ENCODE results near the gene ARHGEF33. TPM values are rescaled to one million over a fixed set of nuclear protein-coding genes. Genes with fewer than 3 reads are reported as not detected.

ARHGEF33 gene
- total and polyA plus RNA-seq, 2 experiments from 2014 or later = 0.27 to 0.31 TPM

DNA sequence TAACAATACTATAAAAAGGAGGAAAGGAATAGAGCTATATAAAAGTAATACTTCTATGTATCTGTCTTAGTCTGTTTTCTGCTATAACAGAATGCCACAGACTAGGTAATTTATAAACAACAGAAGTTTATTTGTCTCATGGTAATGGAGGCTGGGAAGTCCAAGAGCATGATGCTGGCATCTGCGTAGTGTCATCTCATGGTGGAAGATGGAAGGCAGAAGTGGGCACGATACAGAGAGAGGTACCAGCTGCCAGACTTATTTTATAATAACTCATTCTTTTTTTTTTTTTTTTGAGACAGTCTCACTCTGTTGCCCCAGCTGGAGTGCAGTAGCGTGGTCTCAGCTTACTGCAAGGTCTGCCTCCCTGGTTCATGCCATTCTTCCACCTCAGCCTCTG is 18.2 kb upstream of the ARHGEF33 start:
- Histone ChIP-seq H3K27me3 (no peaks in the 10 kb centered on the region), H3K4me2 (no peak overlapping the region), H3K9me2 (replicated peaks; ENCODE audit: insufficient read depth) (no peaks in the 10 kb centered on the region), H3K9me3 (ENCODE audit: low read depth) (no peaks in the 10 kb centered on the region), H3K4me1 (ENCODE audit: insufficient read depth) (peaks cover 5% of the 10 kb centered on the region), H3K27ac (no peak overlapping the region), H2AFZ (no peak overlapping the region), H4K20me1 (ENCODE audit: insufficient read depth, poor library complexity, severe bottlenecking) (no peaks in the 10 kb centered on the region), H3K36me3 (replicated peaks; ENCODE audit: insufficient read depth, low read depth) (no peaks in the 10 kb centered on the region), H3K79me2 (peaks cover 57% of the 10 kb centered on the region), H3K4me3 (no peak overlapping the region)
- WGBS (ENCODE audit: low lambda C conversion rate, missing lambda C conversion rate) = 98% methylated on average over 3 of the region's 3 CpGs
- no peak for DNase-seq (ENCODE audit: low spot score)
- TF ChIP-seq, protein P1, sequence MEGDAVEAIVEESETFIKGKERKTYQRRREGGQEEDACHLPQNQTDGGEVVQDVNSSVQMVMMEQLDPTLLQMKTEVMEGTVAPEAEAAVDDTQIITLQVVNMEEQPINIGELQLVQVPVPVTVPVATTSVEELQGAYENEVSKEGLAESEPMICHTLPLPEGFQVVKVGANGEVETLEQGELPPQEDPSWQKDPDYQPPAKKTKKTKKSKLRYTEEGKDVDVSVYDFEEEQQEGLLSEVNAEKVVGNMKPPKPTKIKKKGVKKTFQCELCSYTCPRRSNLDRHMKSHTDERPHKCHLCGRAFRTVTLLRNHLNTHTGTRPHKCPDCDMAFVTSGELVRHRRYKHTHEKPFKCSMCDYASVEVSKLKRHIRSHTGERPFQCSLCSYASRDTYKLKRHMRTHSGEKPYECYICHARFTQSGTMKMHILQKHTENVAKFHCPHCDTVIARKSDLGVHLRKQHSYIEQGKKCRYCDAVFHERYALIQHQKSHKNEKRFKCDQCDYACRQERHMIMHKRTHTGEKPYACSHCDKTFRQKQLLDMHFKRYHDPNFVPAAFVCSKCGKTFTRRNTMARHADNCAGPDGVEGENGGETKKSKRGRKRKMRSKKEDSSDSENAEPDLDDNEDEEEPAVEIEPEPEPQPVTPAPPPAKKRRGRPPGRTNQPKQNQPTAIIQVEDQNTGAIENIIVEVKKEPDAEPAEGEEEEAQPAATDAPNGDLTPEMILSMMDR (IDR thresholded peaks at IDR 0.05; ENCODE audit: poor library complexity) = no peak
- TF ChIP-seq EZH2phosphoT487 (IDR thresholded peaks at IDR 0.05; ENCODE audit: low read depth, severe bottlenecking, unreplicated experiment) = no peak
- no peak for TF ChIP-seq EZH2 (IDR thresholded peaks at IDR 0.05; ENCODE audit: borderline replicate concordance)

DNA sequence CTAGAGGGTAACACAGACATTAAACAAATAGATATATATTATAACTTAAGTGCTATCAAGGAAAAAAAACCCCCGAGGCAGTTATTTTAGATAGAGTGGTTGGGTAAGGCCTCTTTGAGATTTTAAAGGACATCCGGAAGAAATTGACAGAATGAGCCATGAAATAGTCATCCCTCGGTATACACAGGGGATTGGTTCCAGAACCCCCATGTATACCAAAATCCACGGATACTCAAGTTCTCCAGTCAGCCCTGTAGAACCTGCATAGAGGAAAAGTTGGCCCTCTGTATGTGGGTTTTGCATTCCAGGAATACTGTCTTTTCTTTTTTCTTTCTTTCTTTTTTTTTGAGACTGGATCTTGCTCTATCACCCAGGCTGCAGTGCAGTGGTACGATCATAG is 15.9 kb upstream of the ARHGEF33 start:
- Histone ChIP-seq H3K9me3 (ENCODE audit: low read depth) (no peaks in the 10 kb centered on the region), H3K79me2 (peaks cover 60% of the 10 kb centered on the region), H3K4me3 (no peak overlapping the region), H3K27ac (no peak overlapping the region), H3K4me1 (ENCODE audit: insufficient read depth) (peaks cover 9% of the 10 kb centered on the region), H4K20me1 (ENCODE audit: insufficient read depth, poor library complexity, severe bottlenecking) (no peaks in the 10 kb centered on the region), H3K9me2 (replicated peaks; ENCODE audit: insufficient read depth) (no peaks in the 10 kb centered on the region), H3K36me3 (replicated peaks; ENCODE audit: insufficient read depth, low read depth) (no peaks in the 10 kb centered on the region), H2AFZ (no peak overlapping the region), H3K27me3 (no peaks in the 10 kb centered on the region), H3K4me2 (no peak overlapping the region)
- no peak for DNase-seq (ENCODE audit: low spot score)
- WGBS (ENCODE audit: low lambda C conversion rate, missing lambda C conversion rate) = 76% methylated on average over 5 of the region's 5 CpGs
- TF ChIP-seq, protein P1 (IDR thresholded peaks at IDR 0.05; ENCODE audit: poor library complexity) = no peak
- no peak for TF ChIP-seq EZH2phosphoT487 (IDR thresholded peaks at IDR 0.05; ENCODE audit: low read depth, severe bottlenecking, unreplicated experiment)
- no peak for TF ChIP-seq EZH2 (IDR thresholded peaks at IDR 0.05; ENCODE audit: borderline replicate concordance)

DNA sequence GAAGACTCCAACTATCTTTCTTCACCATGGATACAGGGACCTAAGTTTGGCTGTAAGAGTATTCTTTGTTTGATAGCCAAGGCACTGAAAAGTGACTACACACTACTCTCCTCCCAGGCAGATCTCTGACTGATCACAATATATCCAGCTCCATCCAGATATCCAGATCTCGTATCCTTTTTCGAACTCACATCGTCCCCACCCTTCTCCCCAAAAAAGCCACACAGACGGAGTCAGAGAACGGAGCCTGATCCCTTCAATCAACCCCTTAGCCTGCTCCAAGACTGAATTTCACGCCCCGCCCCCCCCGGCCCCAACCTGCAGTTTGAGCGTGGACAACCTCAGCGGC is 14.5 kb upstream of the ARHGEF33 start:
- peaks cover 47% of the 10 kb centered on the region for H3K79me2 ChIP-seq
- no peak for DNase-seq (ENCODE audit: low spot score)

More for the DNA sequence above, 14.5 kb upstream of the ARHGEF33 start:
- TF ChIP-seq EZH2phosphoT487 (IDR thresholded peaks at IDR 0.05; ENCODE audit: low read depth, severe bottlenecking, unreplicated experiment) (no peak), EZH2 (IDR thresholded peaks at IDR 0.05; ENCODE audit: borderline replicate concordance) (no peak)
- TF ChIP-seq, protein P1 (IDR thresholded peaks at IDR 0.05; ENCODE audit: poor library complexity) = no peak
- no peaks in the 10 kb centered on the region for H3K36me3 ChIP-seq (replicated peaks; ENCODE audit: insufficient read depth, low read depth)
- peak overlapping the region; percentile 72 for H3K27ac ChIP-seq
- peak overlapping the region; percentile 89 for H3K4me2 ChIP-seq
- no peaks in the 10 kb centered on the region for H3K27me3 ChIP-seq
- H3K4me3 ChIP-seq = peak overlapping the region; percentile 68
- peak overlapping the region; percentile 85 for H2AFZ ChIP-seq
- 2% methylated on average over 10 of the region's 10 CpGs for WGBS (ENCODE audit: low lambda C conversion rate, missing lambda C conversion rate)
- no peaks in the 10 kb centered on the region for H3K9me3 ChIP-seq (ENCODE audit: low read depth)
- no peaks in the 10 kb centered on the region for H4K20me1 ChIP-seq (ENCODE audit: insufficient read depth, poor library complexity, severe bottlenecking)
- no peaks in the 10 kb centered on the region for H3K9me2 ChIP-seq (replicated peaks; ENCODE audit: insufficient read depth)
- peaks cover 9% of the 10 kb centered on the region for H3K4me1 ChIP-seq (ENCODE audit: insufficient read depth)

Data from hepatocyte (in vitro differentiated cells).